Spleen (tissue), 11 donors: ENCODE results near the gene ERGIC1. TPM values are rescaled to one million over a fixed set of nuclear protein-coding genes. Genes with fewer than 3 reads are reported as not detected.

Source experiments
- DNase-seq: peaks from one replicate; pipeline ENCODE4 v3.0.0-alpha.2; 2020
- H3K27ac ChIP-seq, 8 donors: fragments of 200-600 bp; sonication (generic) in 7 of 8; 1 replicate in 4 of 8; 2 replicates in 4 of 8; pipeline versions ENCODE4 v1.5.0 to v1.8.0; 2016 to 2021; ENCODE audit warnings: inconsistent platforms in 4 of 8, mild to moderate bottlenecking in 4 of 8, moderate library complexity in 1 of 8
- H3K27me3 ChIP-seq, 7 donors: fragments of 200-600 bp; sonication (generic) in 6 of 7; replicated peaks in 1 of 7; 1 replicate in 4 of 7; 2 replicates in 3 of 7; pipeline versions ENCODE4 v1.5.0 to v1.8.0; 2016 to 2021; ENCODE audit warnings: inconsistent platforms in 3 of 7, mild to moderate bottlenecking in 1 of 7
- H3K36me3 ChIP-seq, 6 donors: fragments of 200-600 bp; sonication (generic) in 5 of 6; 1 replicate in 4 of 6; 2 replicates in 2 of 6; pipeline versions ENCODE4 v1.5.0 to v1.8.0; 2016 to 2021; ENCODE audit warnings: inconsistent platforms in 2 of 6
- H3K4me1 ChIP-seq, 6 donors: fragments of 200-600 bp; sonication (generic) in 5 of 6; 1 replicate in 3 of 6; 2 replicates in 3 of 6; pipeline versions ENCODE4 v1.5.0 to v1.8.0; 2016 to 2021; ENCODE audit warnings: inconsistent platforms in 3 of 6
- H3K4me3 ChIP-seq, 8 donors: fragments of 200-600 bp; sonication (generic) in 7 of 8; 1 replicate in 4 of 8; 2 replicates in 4 of 8; pipeline versions ENCODE4 v1.5.0 to v1.8.0; 2016 to 2021; ENCODE audit warnings: inconsistent platforms in 4 of 8, mild to moderate bottlenecking in 4 of 8, moderate library complexity in 2 of 8
- H3K9me3 ChIP-seq, 8 donors: fragments of 200-600 bp; sonication (generic) in 7 of 8; 1 replicate in 4 of 8; 2 replicates in 4 of 8; pipeline versions ENCODE4 v1.5.0 to v1.8.0; 2016 to 2021; ENCODE audit warnings: inconsistent platforms in 4 of 8
- POLR2A ChIP-seq, 3 donors: fragments of 450-650 bp; IDR thresholded peaks; one replicate each; pipeline ENCODE4 v1.5.1; 2017; ENCODE audit warnings: antibody characterized with exemption in 3 of 3, mild to moderate bottlenecking in 1 of 3
- POLR2AphosphoS5 ChIP-seq, 3 donors: sonication (generic); formaldehyde crosslinking; IDR thresholded peaks; one replicate each; pipeline ENCODE4 v1.5.1; 2017; ENCODE audit warnings: antibody characterized with exemption in 3 of 3
- WGBS, 5 donors: extraction: QIAGEN DNeasy Blood & Tissue Kit in 3 of 5; methylation state at CpG; one replicate each; pipeline versions ENCODE4 v1.1.5 to v1.1.7; 2013 to 2018; 5-methylcytosine and 5-hydroxymethylcytosine counted together
- intact Hi-C: fragments of 100-400 bp; cut with DNase I; formaldehyde crosslinking; loops from one replicate; pipeline ENCODE4 v1.15.0; 2023; ENCODE audit warnings: low total_unique reads
- polyA plus RNA-seq, 3 donors: library from polyadenylated mRNA; stranded (reverse); fragments of 200-250 nt; gene quantifications; one replicate each; pipeline ENCODE4 v1.2.1, GENCODE V29; 2013
- total RNA-seq, 7 donors: library from RNA; depleted of rRNA in 3 of 7; stranded (reverse); fragments of >200 nt in 3 of 7; fragmentation: NEBNext Ultra II Directional in 4 of 7; extraction: Animal tissue kit (Norgen Biotek cat#: 25700) in 4 of 7; gene quantifications; one replicate each; pipeline versions ENCODE4 v1.1.0 to v1.2.1, GENCODE V29; 2016 to 2021
- TF ChIP-seq, protein P1 (sequence below), 11 experiments: fragments of 200-600 bp in 7 of 11; fragments of 450-650 bp in 4 of 11; sonication (generic) in 4 of 11; IDR thresholded peaks in 8 of 11; conservative IDR thresholded peaks in 3 of 11; 1 replicate in 7 of 11; 2 replicates in 4 of 11; pipeline versions ENCODE4 v1.4.0 to v1.8.0; 2016 to 2021; ENCODE audit warnings: antibody characterized with exemption in 11 of 11, inconsistent platforms in 4 of 11, mild to moderate bottlenecking in 1 of 11
- donor health status: healthy with polysubstance abuse.
- donor health status: DM: no; HTN: no; CAD: no; lungs with moderate emphysema.
- donor health status: DM: no; HTN: no; CAD: no.
- donor health status: Bipolar disorder and iron deficiency.
- donor health status: healthy.
- donor health status: DM: no; HTN: no; CAD: no.
- donor health status: DM: yes; HTN: yes; CAD: no.

The ERGIC1 gene
- total and polyA plus RNA-seq, 10 donors: 36.9 to 166 (median 125) TPM

- DNase-seq: peak; percentile 87
- Histone ChIP-seq H3K27me3 (no peaks in the 10 kb centered on the region), H3K36me3 (peaks cover 0 to 16% (median 0%) of the 10 kb centered on the region in 6 donors), H3K9me3 (no peaks in the 10 kb centered on the region), H3K4me3 (peak overlapping the region; percentile 66 to 92 (median 82)), H3K4me1 (peaks cover 44 to 71% (median 56%) of the 10 kb centered on the region in 6 donors), H3K27ac (peak overlapping the region; percentile 77 to 94 (median 91))
- peak in 2 of 3 donors; percentile 35 to 51 for TF ChIP-seq POLR2AphosphoS5 (IDR thresholded peaks at IDR 0.05)
- TF ChIP-seq, protein P1, sequence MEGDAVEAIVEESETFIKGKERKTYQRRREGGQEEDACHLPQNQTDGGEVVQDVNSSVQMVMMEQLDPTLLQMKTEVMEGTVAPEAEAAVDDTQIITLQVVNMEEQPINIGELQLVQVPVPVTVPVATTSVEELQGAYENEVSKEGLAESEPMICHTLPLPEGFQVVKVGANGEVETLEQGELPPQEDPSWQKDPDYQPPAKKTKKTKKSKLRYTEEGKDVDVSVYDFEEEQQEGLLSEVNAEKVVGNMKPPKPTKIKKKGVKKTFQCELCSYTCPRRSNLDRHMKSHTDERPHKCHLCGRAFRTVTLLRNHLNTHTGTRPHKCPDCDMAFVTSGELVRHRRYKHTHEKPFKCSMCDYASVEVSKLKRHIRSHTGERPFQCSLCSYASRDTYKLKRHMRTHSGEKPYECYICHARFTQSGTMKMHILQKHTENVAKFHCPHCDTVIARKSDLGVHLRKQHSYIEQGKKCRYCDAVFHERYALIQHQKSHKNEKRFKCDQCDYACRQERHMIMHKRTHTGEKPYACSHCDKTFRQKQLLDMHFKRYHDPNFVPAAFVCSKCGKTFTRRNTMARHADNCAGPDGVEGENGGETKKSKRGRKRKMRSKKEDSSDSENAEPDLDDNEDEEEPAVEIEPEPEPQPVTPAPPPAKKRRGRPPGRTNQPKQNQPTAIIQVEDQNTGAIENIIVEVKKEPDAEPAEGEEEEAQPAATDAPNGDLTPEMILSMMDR (IDR thresholded peaks at IDR 0.05 in 8 of 11, conservative IDR thresholded peaks at IDR 0.05 in 3 of 11): no peak
- WGBS, 5 donors: 0 to 5% (median 0%) methylated on average over 9 to 32 of the region's 32 CpGs
- intact Hi-C loops: no loop called here
Measured at GRCh38 chr5:172834415-172835289, 601 bp downstream of the ERGIC1 start.

- H3K36me3 ChIP-seq: peaks cover 0 to 24% (median 0%) of the 10 kb centered on the region in 6 donors
- peak overlapping the region; percentile 66 to 92 (median 82) for H3K4me3 ChIP-seq
- peak overlapping the region; percentile 77 to 94 (median 91) for H3K27ac ChIP-seq
- TF ChIP-seq POLR2A (IDR thresholded peaks at IDR 0.05) (no peak), POLR2AphosphoS5 (IDR thresholded peaks at IDR 0.05) (no peak)
- TF ChIP-seq, protein P1 (IDR thresholded peaks at IDR 0.05 in 8 of 11, conservative IDR thresholded peaks at IDR 0.05 in 3 of 11): no peak
- H3K27me3 ChIP-seq: no peaks in the 10 kb centered on the region
- no peaks in the 10 kb centered on the region for H3K9me3 ChIP-seq
- H3K4me1 ChIP-seq: peaks cover 51 to 79% (median 64%) of the 10 kb centered on the region in 6 donors
- intact Hi-C loops: no loop called here
- 27 to 50% (median 39%) methylated on average over 12 to 13 of the region's 13 CpGs for WGBS, 5 donors
- peak; percentile 54 for DNase-seq
Measured at GRCh38 chr5:172835290-172835993, 1.4 kb downstream of the ERGIC1 start.

DNA sequence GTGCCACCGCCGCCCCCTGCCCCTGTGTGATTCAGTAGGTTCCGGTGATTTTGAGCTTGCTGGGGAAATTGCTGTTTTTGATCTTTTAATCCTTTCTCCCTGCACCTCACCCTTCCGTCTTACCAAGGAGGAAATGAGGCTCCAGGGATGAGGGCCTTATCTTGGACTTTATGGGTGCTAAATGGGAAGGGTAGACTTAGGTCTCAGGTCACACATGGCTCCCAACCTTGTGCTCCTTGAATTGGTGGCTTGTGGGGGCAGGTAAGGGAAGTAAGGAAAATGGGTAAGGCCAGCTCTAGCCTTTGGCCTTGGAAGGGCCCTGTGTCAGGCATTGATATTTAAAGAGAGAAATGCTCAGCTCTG is 1.9 kb downstream of the ERGIC1 start:
- intact Hi-C loops: no loop called here
- 57 to 77% (median 70%) methylated on average over 4 of the region's 4 CpGs for WGBS, 5 donors
- no peaks in the 10 kb centered on the region for H3K27me3 ChIP-seq
- peaks cover 51 to 84% (median 70%) of the 10 kb centered on the region in 6 donors for H3K4me1 ChIP-seq
- peak overlapping the region; percentile 77 to 94 (median 91) for H3K27ac ChIP-seq
- peak overlapping the region in 5 of 8 donors; percentile 80 to 92 (median 87) for H3K4me3 ChIP-seq
- H3K9me3 ChIP-seq: no peaks in the 10 kb centered on the region
- DNase-seq: no peak
- no peak for TF ChIP-seq POLR2AphosphoS5 (IDR thresholded peaks at IDR 0.05)
- TF ChIP-seq POLR2A (IDR thresholded peaks at IDR 0.05): no peak
- TF ChIP-seq, protein P1 (IDR thresholded peaks at IDR 0.05 in 8 of 11, conservative IDR thresholded peaks at IDR 0.05 in 3 of 11): no peak
- peaks cover 0 to 29% (median 0%) of the 10 kb centered on the region in 6 donors for H3K36me3 ChIP-seq
